Endothelial cell of umbilical vein (primary cell): ENCODE results near the gene UBE2U. TPM values are rescaled to one million over a fixed set of nuclear protein-coding genes. Genes with fewer than 3 reads are reported as not detected.
"Not testable (repeated sequence)": the region's sequence is repeated elsewhere in the genome, so short reads cannot be mapped to it uniquely, and the experiment has no call there.

ENCODE experiments used
- BruUV-seq: library from RNA; stranded (reverse); fragments of 400-500 nt; replicated peaks from 2 replicates; lab custom pipeline; 2021; lab: Mats Ljungman, UMichigan
- CTCF ChIA-PET: fragments of 300-600, 350-600 bp; sonication (Branson Sonifier 250); formaldehyde crosslinking; loops from one replicate; lab custom pipeline; 2021; ENCODE audit warnings: antibody characterized with exemption, inconsistent platforms; lab: Charles Lee
- POLR2A ChIA-PET: fragments of 300-600, 350-600 bp; sonication (Branson Sonifier 250); formaldehyde crosslinking; loops from one replicate; lab custom pipeline; 2021; ENCODE audit warnings: antibody characterized with exemption, inconsistent platforms; lab: Charles Lee
- DNase-seq: peaks from one replicate; pipeline ENCODE4 v3.0.0-alpha.2; 2011; ENCODE audit warnings: low read depth, low spot score
- FAIRE-seq: peaks from 2 replicates; lab custom pipeline; 2011; peaks lifted over from hg19 to GRCh38; lab: Jason Lieb, UNC
- H2AFZ ChIP-seq: 2 replicates; pipeline ENCODE4 v1.6.0; 2012; ENCODE audit warnings: low read depth, low read length, control low read depth, inconsistent platforms
- H3K27ac ChIP-seq: 2 replicates; pipeline ENCODE4 v1.5.1; 2011; ENCODE audit warnings: low read depth, mild to moderate bottlenecking, control low read depth, low read length, moderate library complexity; ENCODE audit not compliant: insufficient read depth
- H3K27me3 ChIP-seq, 2 experiments: 2 replicates each; pipeline versions ENCODE4 v1.6.0 to v1.6.1; 2011; ENCODE audit warnings: low read length in 2 of 2, mixed read lengths in 1 of 2; ENCODE audit not compliant: control insufficient read depth in 2 of 2, insufficient read depth in 2 of 2
- H3K36me3 ChIP-seq, 2 experiments: 2 replicates in 1 of 2; 3 replicates in 1 of 2; pipeline ENCODE4 v1.5.1; 2011; ENCODE audit warnings: low read length in 2 of 2, mild to moderate bottlenecking in 1 of 2, moderate library complexity in 1 of 2; ENCODE audit not compliant: control insufficient read depth in 2 of 2, insufficient read depth in 2 of 2; ENCODE audit errors: extremely low read depth in 1 of 2
- H3K4me1 ChIP-seq: 3 replicates; pipeline ENCODE4 v1.5.1; 2011; ENCODE audit warnings: mild to moderate bottlenecking, low read length; ENCODE audit not compliant: control insufficient read depth, insufficient read depth; ENCODE audit errors: extremely low read depth
- H3K4me2 ChIP-seq: 2 replicates; pipeline ENCODE4 v1.6.1; 2011; ENCODE audit warnings: low read length, control low read depth, mixed read lengths; ENCODE audit not compliant: insufficient read depth
- H3K4me3 ChIP-seq, 3 experiments: fragments of 200-600 bp in 1 of 3; sonication (generic), shearing (Covaris generic) in 1 of 3; replicated peaks in 1 of 3; 2 replicates each; pipeline ENCODE4 v1.5.1; 2011 to 2016; ENCODE audit warnings: control low read depth in 3 of 3, low read length in 3 of 3, mild to moderate bottlenecking in 2 of 3, inconsistent platforms in 1 of 3, low read depth in 1 of 3, moderate library complexity in 1 of 3; ENCODE audit not compliant: insufficient read depth in 1 of 3
- H3K79me2 ChIP-seq: 2 replicates; pipeline ENCODE4 v1.6.0; 2012; ENCODE audit warnings: low read length, inconsistent platforms; ENCODE audit not compliant: control insufficient read depth, insufficient read depth
- H3K9ac ChIP-seq: replicated peaks from 2 replicates; pipeline ENCODE3; 2011; ENCODE audit warnings: low read length, control low read depth; ENCODE audit not compliant: insufficient read depth; ENCODE audit errors: extremely low read depth
- H3K9me1 ChIP-seq: replicated peaks from 3 replicates; pipeline ENCODE4 v1.6.0; 2011; ENCODE audit warnings: mild to moderate bottlenecking, low read length; ENCODE audit not compliant: control insufficient read depth, insufficient read depth; ENCODE audit errors: extremely low read depth
- H3K9me3 ChIP-seq: replicated peaks from 2 replicates; pipeline ENCODE4 v1.5.1; 2012; ENCODE audit warnings: low read length, inconsistent platforms; ENCODE audit not compliant: control insufficient read depth, insufficient read depth
- H4K20me1 ChIP-seq: replicated peaks from 2 replicates; pipeline ENCODE3; 2011; ENCODE audit warnings: mild to moderate bottlenecking, low read length; ENCODE audit not compliant: control insufficient read depth, insufficient read depth; ENCODE audit errors: extremely low read depth
- FOS ChIP-seq: IDR thresholded peaks from 2 replicates; pipeline ENCODE4 v1.6.1; 2011; ENCODE audit warnings: mild to moderate bottlenecking, low read length, moderate library complexity, borderline replicate concordance; ENCODE audit not compliant: insufficient read depth
- MYC ChIP-seq: IDR thresholded peaks from one replicate; pipeline ENCODE4 v1.6.1; 2011; ENCODE audit warnings: mild to moderate bottlenecking, low read depth, low read length
- POLR2A ChIP-seq: IDR thresholded peaks from 2 replicates; pipeline ENCODE4 v1.6.1; 2012; ENCODE audit warnings: low read depth, mild to moderate bottlenecking, control low read depth, low read length
- POLR2AphosphoS5 ChIP-seq: IDR thresholded peaks from 2 replicates; pipeline ENCODE4 v1.6.1; 2012; ENCODE audit warnings: low read depth, mild to moderate bottlenecking, control low read depth, low read length, moderate library complexity; ENCODE audit not compliant: insufficient read depth
- dilution Hi-C: fragments of 300-500 bp; cut with MboI; formaldehyde crosslinking; loops from one replicate; pipeline ENCODE4 v1.15.0; 2019; ENCODE audit warnings: low sequenced_read_pairs; ENCODE audit not compliant: extremely low pct_ligation_motif_present
- intact Hi-C: fragments of 100-400 bp; cut with micrococcal nuclease; formaldehyde crosslinking; loops from one replicate; pipeline ENCODE4 v1.10.0; 2022
- polyA plus RNA-seq, 4 experiments: library from polyadenylated mRNA; depleted of rRNA in 3 of 4; stranded (reverse) in 3 of 4; unstranded in 1 of 4; fragments of >200 nt; gene quantifications; 2 replicates each; pipeline versions ENCODE4 v1.2.1 to v1.2.3, GENCODE V29; 2011 to 2012; ENCODE audit warnings: missing spikeins in 1 of 4
- total RNA-seq: library from RNA; stranded (reverse); gene quantifications from 2 replicates; pipeline ENCODE4 v1.2.3, GENCODE V29; 2021

UBE2U gene
- total and polyA plus RNA-seq, 2 donors (not counting 3 experiments of a cell fraction or from before 2014, with no cell fraction given), result not detected

DNA sequence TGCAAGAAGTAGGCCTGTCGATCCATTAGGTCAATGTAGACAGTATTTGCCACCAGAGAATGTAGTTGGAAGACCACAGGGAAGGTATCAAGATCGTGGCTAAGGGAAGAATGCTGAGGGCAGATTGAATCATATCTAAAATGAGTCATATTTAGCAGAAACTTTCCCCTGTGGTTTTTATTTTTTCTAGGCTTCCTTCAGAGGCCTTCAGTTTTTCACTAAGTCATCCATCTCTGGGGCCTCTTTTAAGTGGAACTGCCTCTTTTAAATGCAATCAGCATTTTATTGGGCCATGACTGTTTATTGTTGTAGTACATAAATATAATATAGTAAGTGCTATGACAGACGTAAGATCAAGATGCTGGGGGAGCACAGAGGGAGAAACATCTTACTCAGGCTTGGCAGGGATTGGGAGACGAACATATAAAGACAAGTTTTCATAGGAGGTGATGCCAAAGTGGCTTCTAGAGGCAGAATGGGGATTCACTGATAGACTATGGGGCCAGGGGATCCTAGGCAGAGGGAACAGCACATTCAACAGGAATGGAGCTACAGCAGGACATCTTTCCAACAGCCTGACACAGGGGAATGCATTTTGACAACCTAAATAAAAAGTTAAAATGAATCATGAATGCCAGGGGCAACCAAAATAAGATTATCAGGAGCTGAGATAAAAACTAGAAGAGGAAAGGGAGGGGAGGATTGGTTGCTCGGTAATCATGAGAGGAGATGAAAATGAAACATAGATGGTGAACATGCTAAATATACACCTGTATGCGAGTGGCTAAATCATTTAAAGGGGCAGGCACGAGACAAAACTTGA is 20.1 kb downstream of the UBE2U start:
- Histone ChIP-seq H3K4me1 (no peaks in the 10 kb centered on the region), H2AFZ (no peak overlapping the region), H3K9me3 (no peaks in the 10 kb centered on the region), H3K27ac (no peak overlapping the region), H3K79me2 (no peaks in the 10 kb centered on the region), H3K9ac (no peak overlapping the region), H3K4me3 (no peak overlapping the region), H4K20me1 (no peaks in the 10 kb centered on the region), H3K9me1 (no peaks in the 10 kb centered on the region), H3K27me3 (no peaks in the 10 kb centered on the region), H3K36me3 (no peaks in the 10 kb centered on the region), H3K4me2 (no peak overlapping the region)
- POLR2A ChIA-PET, result no interaction called here
- FAIRE-seq (no peak), DNase-seq (no peak)
- TF ChIP-seq POLR2A (no peak), POLR2AphosphoS5 (no peak), FOS (peak; percentile 77), MYC (no peak)
- no TSS peak for BruUV-seq
- intact Hi-C loops, result no loop called here
- dilution Hi-C loops, result no loop called here
- CTCF ChIA-PET, result no interaction called here

DNA sequence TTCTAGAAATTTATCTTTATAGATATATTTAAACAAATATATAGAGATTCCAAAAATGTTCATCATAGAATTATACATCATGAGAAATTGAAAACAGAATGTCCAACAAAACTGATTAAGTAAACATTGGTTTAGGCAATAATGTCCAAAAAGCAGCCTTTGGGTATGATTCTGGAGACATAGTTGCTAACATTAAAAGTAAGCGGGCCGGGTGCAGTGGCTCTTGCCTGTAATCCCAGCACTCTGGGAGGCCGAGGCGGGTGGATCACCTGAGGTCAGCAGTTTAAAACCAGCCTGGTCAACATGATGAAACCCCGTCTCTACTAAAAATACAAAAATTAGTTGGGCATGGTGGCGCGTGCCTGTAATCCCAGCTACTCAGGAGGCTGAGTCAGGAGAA is 20.8 kb downstream of the UBE2U start:
- H3K9me3 ChIP-seq, H3K27ac ChIP-seq, H3K27me3 ChIP-seq, H3K79me2 ChIP-seq, BruUV-seq, POLR2A ChIA-PET, intact Hi-C loops, H3K4me2 ChIP-seq, DNase-seq, CTCF ChIA-PET, dilution Hi-C loops, H3K36me3 ChIP-seq, H3K4me3 ChIP-seq, H3K9me1 ChIP-seq, FAIRE-seq, H3K4me1 ChIP-seq, H3K9ac ChIP-seq, H2AFZ ChIP-seq, H4K20me1 ChIP-seq: not testable (repeated sequence)
